Right forelimb (tissue), 1 donor: ENCODE results near the gene GSC.
"Not testable (repeated sequence)": the region's sequence is repeated elsewhere in the genome, so short reads cannot be mapped to it uniquely, and the experiment has no call there.

Source experiments
- DNase-seq: peaks from one replicate; pipeline ENCODE4 v3.0.0-alpha.2; 2018

Gene GSC

DNA sequence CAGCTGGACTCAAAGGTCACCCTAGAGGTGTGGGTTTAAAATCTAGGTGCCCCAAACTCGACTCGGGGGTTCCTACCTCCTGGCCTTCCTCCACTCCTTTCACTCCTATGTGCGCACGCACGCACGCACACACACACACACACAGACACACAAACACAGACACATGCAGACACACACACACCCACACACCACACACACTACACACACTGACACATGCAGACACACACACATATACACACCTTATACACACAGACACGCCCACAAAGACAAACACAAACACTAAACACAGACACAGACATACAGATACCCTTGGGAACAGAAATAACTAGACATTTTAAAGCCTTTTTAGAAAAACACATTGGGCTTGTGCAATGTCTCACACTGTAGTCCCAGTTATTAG is 31.8 kb downstream of the GSC start:
- DNase-seq = no peak

DNA sequence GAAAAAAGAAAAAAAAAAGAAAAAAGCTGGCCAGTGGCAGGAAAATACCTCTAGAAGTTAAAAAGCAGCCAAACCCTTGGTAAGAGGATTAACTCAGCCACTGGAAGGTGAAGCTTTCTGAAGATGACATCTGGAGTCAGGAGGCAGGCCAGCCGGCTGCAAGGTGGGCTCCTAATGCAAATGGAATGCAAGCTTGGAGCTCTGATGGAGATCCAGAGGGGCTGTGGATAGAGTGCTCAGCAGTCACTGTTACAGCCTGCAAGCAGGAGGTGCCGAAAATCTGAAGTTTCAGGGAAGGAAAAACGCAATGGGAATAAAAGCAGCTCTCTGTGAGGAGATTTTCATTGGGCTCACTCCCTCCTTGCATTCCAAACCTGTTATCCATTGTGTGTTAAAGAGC is 41.0 kb downstream of the GSC start:
- no peak for DNase-seq

DNA sequence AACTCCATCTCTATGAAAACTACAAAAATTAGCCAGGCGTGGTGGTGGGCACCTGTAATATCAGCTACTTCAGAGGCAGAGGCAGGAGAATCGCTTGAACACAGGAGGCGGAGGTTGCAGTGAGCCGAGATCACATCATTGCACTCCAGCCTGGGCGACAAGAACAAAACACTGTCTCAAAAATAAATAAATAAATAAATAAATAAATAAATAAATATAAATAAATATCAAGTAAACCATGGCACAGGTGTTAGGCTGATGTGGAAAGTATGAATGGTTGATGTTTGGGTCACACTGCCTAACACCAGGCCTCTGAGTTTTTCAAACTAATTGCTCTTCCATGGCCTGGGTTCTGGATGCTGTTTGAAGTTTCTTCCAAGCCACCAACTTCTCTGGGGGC is 41.5 kb downstream of the GSC start:
- DNase-seq = not testable (repeated sequence)

DNA sequence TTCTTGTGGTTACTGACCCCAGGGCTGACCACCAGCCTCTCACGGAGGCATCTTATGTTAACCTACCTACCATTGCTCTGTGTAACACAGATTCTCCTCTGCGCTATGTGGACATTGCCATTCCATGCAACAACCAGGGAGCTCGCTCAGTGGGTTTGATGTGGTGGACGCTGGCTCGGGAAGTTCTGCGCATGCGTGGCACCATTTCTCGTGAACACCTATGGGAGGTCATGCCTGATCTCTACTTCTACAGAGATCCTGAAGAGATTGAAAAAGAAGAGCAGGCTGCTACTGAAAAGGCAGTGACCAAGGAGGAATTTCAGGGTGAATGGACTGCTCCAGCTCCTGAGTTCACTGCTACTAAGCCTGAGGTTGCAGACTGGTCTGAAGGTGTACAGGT is 43.3 kb downstream of the GSC start:
- DNase-seq = not testable (repeated sequence)

DNA sequence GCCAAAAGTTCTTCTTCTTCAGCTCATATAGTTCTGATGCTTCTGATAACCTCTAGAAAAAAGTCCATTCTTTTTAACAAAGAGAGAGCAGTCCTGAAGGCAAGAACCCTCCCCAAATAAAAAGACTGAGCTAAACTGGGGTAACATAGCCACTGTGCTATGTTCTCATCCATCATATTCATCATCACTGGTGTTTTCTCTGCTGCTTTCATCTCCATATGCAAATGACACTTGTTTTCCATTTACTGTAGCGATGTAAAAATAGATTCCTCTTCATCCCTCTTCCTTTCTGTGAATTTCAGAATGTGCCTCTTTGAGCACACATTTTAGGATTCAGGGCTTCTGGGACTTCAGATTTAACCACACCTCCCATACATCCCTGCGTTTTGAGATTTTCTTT is 44.9 kb downstream of the GSC start:
- DNase-seq = no peak

DNA sequence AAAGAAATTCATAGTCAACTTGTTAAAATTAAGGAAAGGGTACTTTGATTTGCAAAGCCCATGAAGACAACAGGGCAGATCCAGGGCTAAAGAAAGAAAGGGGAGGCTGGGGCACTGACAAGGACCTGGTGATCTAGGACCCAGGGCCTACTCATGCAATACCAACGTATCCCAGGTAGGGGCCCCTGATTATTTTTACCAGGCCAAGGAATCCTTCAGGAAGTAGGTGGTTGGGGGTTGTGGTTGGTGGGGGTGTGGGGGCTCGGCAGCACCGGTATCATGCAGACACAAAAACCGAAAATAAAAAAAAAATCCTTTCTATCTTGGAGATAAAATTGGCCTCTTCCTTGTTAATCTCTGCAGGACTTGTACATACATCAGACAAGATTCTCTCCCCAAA is 47.5 kb downstream of the GSC start:
- no peak for DNase-seq
